OCI-LY7 (cell line): ENCODE measurements around the gene MAMDC2.

ENCODE experiments used
- EZH2phosphoT487 ChIP-seq: fragments of 200-600 bp; sonication (generic); IDR thresholded peaks from 2 replicates; pipeline ENCODE4 v1.6.1; 2018; ENCODE audit warnings: low read depth, borderline replicate concordance, mild to moderate bottlenecking, mixed run types, antibody characterized with exemption, low read length, moderate library complexity, mixed read lengths
- TF ChIP-seq, protein P1 (sequence below): fragments of 200-600 bp; sonication (generic); conservative IDR thresholded peaks from 2 replicates; pipeline ENCODE4 v1.5.1; 2014; ENCODE audit warnings: mild to moderate bottlenecking, antibody characterized with exemption, low read length, moderate library complexity, mixed read lengths

GRCh38 chr9:69996967-69997366 lies 46.7 kb upstream of the MAMDC2 start:
- TF ChIP-seq, protein P1, sequence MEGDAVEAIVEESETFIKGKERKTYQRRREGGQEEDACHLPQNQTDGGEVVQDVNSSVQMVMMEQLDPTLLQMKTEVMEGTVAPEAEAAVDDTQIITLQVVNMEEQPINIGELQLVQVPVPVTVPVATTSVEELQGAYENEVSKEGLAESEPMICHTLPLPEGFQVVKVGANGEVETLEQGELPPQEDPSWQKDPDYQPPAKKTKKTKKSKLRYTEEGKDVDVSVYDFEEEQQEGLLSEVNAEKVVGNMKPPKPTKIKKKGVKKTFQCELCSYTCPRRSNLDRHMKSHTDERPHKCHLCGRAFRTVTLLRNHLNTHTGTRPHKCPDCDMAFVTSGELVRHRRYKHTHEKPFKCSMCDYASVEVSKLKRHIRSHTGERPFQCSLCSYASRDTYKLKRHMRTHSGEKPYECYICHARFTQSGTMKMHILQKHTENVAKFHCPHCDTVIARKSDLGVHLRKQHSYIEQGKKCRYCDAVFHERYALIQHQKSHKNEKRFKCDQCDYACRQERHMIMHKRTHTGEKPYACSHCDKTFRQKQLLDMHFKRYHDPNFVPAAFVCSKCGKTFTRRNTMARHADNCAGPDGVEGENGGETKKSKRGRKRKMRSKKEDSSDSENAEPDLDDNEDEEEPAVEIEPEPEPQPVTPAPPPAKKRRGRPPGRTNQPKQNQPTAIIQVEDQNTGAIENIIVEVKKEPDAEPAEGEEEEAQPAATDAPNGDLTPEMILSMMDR: no peak
- TF ChIP-seq EZH2phosphoT487: no peak
